ENCODE measurements around the gene UBE2S.

The UBE2S gene

DNA sequence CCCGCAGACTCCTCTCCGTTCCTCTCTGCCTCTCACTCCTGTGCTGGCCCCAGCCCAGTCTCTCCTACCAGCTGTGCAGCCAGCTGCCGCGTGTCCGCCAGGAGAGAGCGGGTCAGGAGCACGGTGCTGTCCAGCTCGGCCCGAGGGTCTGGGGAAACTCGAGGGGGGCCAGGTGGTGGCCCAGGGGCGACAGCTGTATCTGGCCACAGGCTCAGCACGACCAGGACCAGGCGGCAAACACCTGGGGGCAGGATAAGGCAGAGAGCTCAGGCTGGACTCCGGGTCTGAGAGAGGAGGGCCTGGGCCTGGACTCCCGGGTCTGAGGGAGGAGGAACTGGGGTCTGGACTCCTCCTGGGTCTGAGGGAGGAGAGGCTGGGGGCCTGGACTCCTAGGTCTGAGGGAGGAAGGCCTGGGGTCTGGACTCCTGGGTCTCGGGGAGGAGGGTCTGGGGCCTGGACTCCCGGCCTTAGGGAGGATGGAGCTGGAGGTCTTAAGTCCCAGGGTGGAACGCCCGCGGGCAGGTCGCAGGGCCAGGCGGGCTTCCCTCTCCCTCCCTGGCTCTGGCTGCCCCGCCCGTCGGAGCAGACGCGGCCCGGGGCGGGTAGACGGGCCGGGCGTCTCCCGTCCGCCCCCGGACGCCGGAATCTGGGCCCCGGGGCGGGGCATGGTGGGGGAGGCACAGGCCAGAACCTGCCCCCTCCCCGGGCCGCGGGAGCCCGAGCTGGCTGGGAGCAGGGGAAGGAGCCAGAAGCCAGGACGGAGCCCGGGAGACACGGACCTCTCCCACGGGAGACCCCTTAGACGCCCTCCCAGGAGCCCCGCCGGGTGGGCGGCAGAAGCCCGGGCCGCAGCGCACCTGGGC lies 38.7 kb downstream of the UBE2S start:
- H3K9me3 ChIP-seq (ENCODE audit: control insufficient read depth, low read length) = no peaks in the 10 kb centered on the region
- no peak overlapping the region for H3K27ac ChIP-seq (ENCODE audit: low read depth, low read length, severe bottlenecking)
- 15 to 28% methylated on average over 33 to 44 of the region's 54 CpGs for WGBS, 2 experiments (ENCODE audit: insufficient coverage in 2 of 2)
- peaks cover 29% of the 10 kb centered on the region for H3K4me1 ChIP-seq (ENCODE audit: control insufficient read depth, insufficient read depth, low read length, poor library complexity, severe bottlenecking)
- peaks cover 40% of the 10 kb centered on the region for H3K36me3 ChIP-seq (ENCODE audit: control insufficient read depth, insufficient read depth, low read length)
- H3K4me3 ChIP-seq (ENCODE audit: extremely low read depth, insufficient read depth, low read length, poor library complexity, severe bottlenecking) = peak overlapping the region; percentile 69

DNA sequence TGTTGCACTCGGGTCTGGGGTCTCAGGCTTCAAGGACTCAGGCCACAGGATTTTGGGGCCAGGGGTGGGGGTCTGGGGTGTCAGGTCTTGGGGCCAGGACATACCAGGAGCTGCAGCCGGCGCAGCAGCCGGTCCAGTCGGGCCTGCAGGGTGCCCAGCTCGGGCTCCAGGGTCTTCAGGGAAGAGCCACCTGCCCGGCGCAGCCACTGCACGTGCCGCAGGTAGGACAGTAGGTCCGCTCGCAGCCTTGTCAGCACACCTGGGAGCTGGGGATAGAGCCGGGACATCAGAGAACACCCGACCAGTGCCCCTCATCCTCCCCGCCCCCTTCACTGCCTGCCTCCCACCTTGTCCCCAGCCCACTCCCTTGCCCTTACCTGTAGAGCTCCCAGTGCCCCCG lies 39.5 kb downstream of the UBE2S start:
- Histone ChIP-seq H3K4me3 (ENCODE audit: extremely low read depth, insufficient read depth, low read length, poor library complexity, severe bottlenecking) (peak overlapping the region; percentile 69), H3K27ac (ENCODE audit: low read depth, low read length, severe bottlenecking) (no peak overlapping the region), H3K4me1 (ENCODE audit: control insufficient read depth, insufficient read depth, low read length, poor library complexity, severe bottlenecking) (peaks cover 24% of the 10 kb centered on the region), H3K9me3 (ENCODE audit: control insufficient read depth, low read length) (no peaks in the 10 kb centered on the region), H3K36me3 (ENCODE audit: control insufficient read depth, insufficient read depth, low read length) (peaks cover 40% of the 10 kb centered on the region)
- 88 to 96% methylated on average over 12 to 16 of the region's 16 CpGs for WGBS, 2 experiments (ENCODE audit: insufficient coverage in 2 of 2)

DNA sequence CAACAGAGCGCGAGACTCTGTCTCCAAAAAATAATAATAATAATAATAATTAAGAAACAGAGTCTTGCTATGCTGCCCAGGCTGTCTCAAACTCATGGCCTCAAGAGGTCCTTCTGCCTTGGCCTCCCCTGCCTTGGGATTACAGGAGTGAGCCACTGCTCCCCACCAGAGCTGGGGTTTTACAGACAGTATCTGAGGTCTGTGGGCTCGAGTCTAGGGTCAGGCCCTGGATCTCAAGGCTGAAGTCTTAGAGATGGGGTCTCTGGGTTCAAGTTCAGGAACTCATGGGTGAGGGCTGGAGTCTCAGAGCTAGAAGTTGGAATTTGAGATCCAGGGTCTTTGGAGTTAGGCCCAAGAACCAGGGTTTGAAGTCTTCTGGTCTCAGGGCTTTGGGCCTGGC lies 40.8 kb downstream of the UBE2S start:
- no peaks in the 10 kb centered on the region for H3K9me3 ChIP-seq (ENCODE audit: control insufficient read depth, low read length)
- peaks cover 17% of the 10 kb centered on the region for H3K4me1 ChIP-seq (ENCODE audit: control insufficient read depth, insufficient read depth, low read length, poor library complexity, severe bottlenecking)
- no peak overlapping the region for H3K4me3 ChIP-seq (ENCODE audit: extremely low read depth, insufficient read depth, low read length, poor library complexity, severe bottlenecking)
- peaks cover 40% of the 10 kb centered on the region for H3K36me3 ChIP-seq (ENCODE audit: control insufficient read depth, insufficient read depth, low read length)
- no peak overlapping the region for H3K27ac ChIP-seq (ENCODE audit: low read depth, low read length, severe bottlenecking)
- 100% methylated on average over 1 of the region's 3 CpGs for WGBS, 2 experiments (ENCODE audit: insufficient coverage in 2 of 2)

DNA sequence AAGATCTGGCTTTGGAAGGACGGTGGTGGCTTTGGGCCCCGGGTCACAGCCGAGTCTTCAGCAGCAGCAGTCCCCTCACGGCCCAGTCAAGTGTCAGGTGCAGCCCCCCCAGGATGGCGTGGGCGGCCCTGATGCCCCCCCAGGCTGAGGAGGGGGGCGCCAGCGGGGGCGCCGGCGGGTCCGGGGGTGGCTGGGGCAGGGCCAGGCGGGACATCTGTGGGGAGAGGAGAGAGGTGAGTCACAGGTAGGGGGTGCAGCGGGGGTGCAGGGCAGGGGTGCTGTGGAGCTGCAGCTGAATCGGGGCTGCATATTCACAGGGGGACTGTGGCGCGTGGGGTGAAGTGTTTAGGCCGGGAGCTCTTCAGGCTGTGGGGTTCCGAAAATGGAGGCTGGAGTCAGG lies 41.6 kb downstream of the UBE2S start:
- H3K9me3 ChIP-seq (ENCODE audit: control insufficient read depth, low read length) = no peaks in the 10 kb centered on the region
- peaks cover 12% of the 10 kb centered on the region for H3K4me1 ChIP-seq (ENCODE audit: control insufficient read depth, insufficient read depth, low read length, poor library complexity, severe bottlenecking)
- WGBS, 2 experiments (ENCODE audit: insufficient coverage in 2 of 2) = 93 to 97% methylated on average over 9 to 12 of the region's 19 CpGs
- no peak overlapping the region for H3K4me3 ChIP-seq (ENCODE audit: extremely low read depth, insufficient read depth, low read length, poor library complexity, severe bottlenecking)
- no peak overlapping the region for H3K27ac ChIP-seq (ENCODE audit: low read depth, low read length, severe bottlenecking)
- H3K36me3 ChIP-seq (ENCODE audit: control insufficient read depth, insufficient read depth, low read length) = peaks cover 40% of the 10 kb centered on the region

DNA sequence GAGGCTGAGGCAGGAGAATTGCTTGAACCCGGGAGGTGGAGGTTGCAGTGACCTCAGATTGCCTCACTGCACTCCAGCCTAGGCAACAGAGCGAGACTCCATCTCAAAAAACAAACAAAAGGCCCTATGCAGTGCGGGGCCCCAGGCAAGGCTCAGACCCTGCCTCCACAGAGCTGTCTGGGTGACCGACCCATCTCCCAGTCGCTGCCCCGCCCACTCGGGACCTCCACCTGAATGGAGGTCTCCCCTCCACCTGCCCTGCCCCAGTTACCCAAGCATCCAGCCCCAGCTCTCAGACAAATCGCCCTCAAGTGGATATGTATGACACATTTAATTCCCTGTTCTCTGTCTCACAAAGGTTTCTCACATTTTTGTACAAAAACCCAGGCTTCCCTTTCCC lies 42.3 kb downstream of the UBE2S start:
- Histone ChIP-seq H3K36me3 (ENCODE audit: control insufficient read depth, insufficient read depth, low read length) (peaks cover 40% of the 10 kb centered on the region), H3K9me3 (ENCODE audit: control insufficient read depth, low read length) (no peaks in the 10 kb centered on the region), H3K27ac (ENCODE audit: low read depth, low read length, severe bottlenecking) (no peak overlapping the region), H3K4me3 (ENCODE audit: extremely low read depth, insufficient read depth, low read length, poor library complexity, severe bottlenecking) (no peak overlapping the region), H3K4me1 (ENCODE audit: control insufficient read depth, insufficient read depth, low read length, poor library complexity, severe bottlenecking) (peaks cover 10% of the 10 kb centered on the region)
- 65 to 85% methylated on average over 5 to 8 of the region's 8 CpGs for WGBS, 2 experiments (ENCODE audit: insufficient coverage in 2 of 2)

DNA sequence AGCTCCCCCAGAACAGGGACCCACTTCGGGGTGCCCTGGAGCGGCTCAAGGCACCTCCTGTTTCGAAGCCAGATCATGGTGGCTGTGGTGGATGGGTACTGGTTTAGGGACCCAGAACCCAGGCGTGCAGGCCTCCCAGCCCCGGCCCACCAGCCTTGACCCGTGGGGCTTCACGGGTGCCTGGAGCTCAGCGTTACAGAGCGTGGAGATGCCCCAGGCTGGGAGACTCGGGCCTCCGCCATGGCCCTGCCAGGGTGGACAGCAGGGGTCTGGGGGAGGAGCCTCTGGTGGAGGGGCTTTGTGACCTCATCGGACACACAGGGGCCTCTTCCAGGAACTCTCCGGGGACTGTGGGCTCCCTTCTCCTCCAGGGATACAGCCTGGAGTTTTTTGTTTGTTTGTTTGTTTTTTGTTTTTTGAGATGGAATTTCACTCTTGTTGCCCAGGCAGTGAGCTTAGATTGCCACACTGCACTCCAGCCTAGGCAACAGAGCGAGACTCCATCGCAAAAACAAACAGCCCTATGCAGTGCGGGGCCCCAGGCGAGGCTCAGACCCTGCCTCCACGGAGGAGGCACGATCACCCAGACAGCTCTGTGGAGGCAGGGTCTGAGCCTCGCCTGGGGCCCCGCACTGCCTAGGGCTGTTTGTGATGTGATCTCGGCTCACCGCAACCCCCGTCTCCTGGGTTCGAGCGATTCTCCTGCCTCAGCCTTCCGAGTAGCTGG lies 44.4 kb downstream of the UBE2S start, which contains the start of gene GARIN5B:
GARIN5B (minus strand) TSS at position 271 of the 727 bp plus-strand sequence; CDS start at position 77, 194 bp downstream.
- 76 to 78% methylated on average over 25 to 26 of the region's 27 CpGs for WGBS, 2 experiments (ENCODE audit: insufficient coverage in 2 of 2)
- H3K4me3 ChIP-seq (ENCODE audit: extremely low read depth, insufficient read depth, low read length, poor library complexity, severe bottlenecking) = no peak within 1 kb of the TSS
- peaks cover 8% of the 10 kb centered on the region for H3K4me1 ChIP-seq (ENCODE audit: control insufficient read depth, insufficient read depth, low read length, poor library complexity, severe bottlenecking)
- H3K9me3 ChIP-seq (ENCODE audit: control insufficient read depth, low read length) = no peaks in the 10 kb centered on the region
- H3K36me3 ChIP-seq (ENCODE audit: control insufficient read depth, insufficient read depth, low read length) = peaks cover 38% of the 10 kb centered on the region
- no peak within 1 kb of the TSS for H3K27ac ChIP-seq (ENCODE audit: low read depth, low read length, severe bottlenecking)

DNA sequence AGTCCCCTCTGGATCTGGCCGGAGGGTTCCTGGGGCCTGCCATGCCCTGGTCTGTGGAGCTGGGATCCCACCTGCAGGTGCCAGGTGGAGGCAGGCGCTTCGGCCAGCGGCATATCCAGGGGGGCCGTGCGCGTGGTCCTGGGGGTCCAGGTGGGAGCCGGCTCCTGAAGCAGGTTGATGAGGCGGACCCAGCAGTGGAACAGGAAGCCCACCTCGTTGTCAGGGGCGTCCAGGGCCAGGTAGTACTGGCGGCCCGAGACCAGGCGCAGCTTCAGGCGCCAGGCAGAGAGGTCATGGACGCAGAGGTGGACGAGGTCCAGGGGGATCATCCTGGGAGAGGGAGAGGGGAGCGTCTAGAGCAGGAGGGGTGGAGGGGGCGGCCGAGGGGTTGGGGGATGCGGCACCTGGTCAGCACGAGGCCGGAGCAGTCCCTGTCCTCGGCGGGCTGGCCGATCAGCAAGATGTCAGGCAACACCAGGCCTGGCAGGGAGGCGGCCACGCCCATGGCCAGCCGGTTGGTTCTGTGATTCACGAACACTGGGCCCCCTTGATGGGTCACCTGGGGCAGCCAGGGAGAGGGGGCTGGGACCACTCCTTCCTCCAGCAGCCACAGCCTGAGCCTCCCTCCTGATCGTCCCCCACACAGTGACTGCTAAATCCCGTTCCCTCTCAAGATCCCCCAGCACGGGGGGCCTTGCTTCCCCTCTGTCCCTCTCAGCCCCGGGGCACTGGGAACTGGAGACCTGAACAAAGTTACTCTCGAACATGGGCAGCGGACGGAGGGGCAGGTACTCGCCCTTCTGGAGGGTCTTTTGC lies 45.2 kb downstream of the UBE2S start:
- H3K4me3 ChIP-seq (ENCODE audit: extremely low read depth, insufficient read depth, low read length, poor library complexity, severe bottlenecking) = no peak overlapping the region
- peaks cover 31% of the 10 kb centered on the region for H3K36me3 ChIP-seq (ENCODE audit: control insufficient read depth, insufficient read depth, low read length)
- H3K4me1 ChIP-seq (ENCODE audit: control insufficient read depth, insufficient read depth, low read length, poor library complexity, severe bottlenecking) = peaks cover 8% of the 10 kb centered on the region
- H3K27ac ChIP-seq (ENCODE audit: low read depth, low read length, severe bottlenecking) = no peak overlapping the region
- WGBS, 2 experiments (ENCODE audit: insufficient coverage in 2 of 2) = 80 to 87% methylated on average over 33 to 34 of the region's 38 CpGs
- H3K9me3 ChIP-seq (ENCODE audit: control insufficient read depth, low read length) = no peaks in the 10 kb centered on the region

DNA sequence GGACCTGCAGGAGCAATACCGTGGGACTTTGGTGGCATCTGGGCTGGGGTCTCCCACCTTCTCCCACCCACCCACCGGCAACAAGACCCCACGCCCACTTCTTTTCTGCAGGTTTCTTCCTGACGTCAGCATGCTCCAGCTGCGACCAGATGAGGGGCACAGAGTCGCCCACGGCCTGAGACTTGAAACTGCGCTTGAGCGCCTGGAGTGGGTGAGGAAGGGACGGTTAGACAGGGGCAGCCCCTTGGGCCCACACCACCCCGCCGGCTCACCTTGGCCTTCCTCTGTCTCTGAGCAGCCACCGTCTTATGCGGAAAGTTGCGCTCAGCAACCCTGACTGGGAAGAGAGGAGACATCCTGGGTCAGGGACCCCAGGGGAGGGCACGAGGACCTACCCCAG lies 46.7 kb downstream of the UBE2S start:
- peaks cover 8% of the 10 kb centered on the region for H3K4me1 ChIP-seq (ENCODE audit: control insufficient read depth, insufficient read depth, low read length, poor library complexity, severe bottlenecking)
- 87% methylated on average over 14 to 16 of the region's 16 CpGs for WGBS, 2 experiments (ENCODE audit: insufficient coverage in 2 of 2)
- peaks cover 17% of the 10 kb centered on the region for H3K36me3 ChIP-seq (ENCODE audit: control insufficient read depth, insufficient read depth, low read length)
- H3K9me3 ChIP-seq (ENCODE audit: control insufficient read depth, low read length) = no peaks in the 10 kb centered on the region
- H3K27ac ChIP-seq (ENCODE audit: low read depth, low read length, severe bottlenecking) = no peak overlapping the region
- H3K4me3 ChIP-seq (ENCODE audit: extremely low read depth, insufficient read depth, low read length, poor library complexity, severe bottlenecking) = no peak overlapping the region

DNA sequence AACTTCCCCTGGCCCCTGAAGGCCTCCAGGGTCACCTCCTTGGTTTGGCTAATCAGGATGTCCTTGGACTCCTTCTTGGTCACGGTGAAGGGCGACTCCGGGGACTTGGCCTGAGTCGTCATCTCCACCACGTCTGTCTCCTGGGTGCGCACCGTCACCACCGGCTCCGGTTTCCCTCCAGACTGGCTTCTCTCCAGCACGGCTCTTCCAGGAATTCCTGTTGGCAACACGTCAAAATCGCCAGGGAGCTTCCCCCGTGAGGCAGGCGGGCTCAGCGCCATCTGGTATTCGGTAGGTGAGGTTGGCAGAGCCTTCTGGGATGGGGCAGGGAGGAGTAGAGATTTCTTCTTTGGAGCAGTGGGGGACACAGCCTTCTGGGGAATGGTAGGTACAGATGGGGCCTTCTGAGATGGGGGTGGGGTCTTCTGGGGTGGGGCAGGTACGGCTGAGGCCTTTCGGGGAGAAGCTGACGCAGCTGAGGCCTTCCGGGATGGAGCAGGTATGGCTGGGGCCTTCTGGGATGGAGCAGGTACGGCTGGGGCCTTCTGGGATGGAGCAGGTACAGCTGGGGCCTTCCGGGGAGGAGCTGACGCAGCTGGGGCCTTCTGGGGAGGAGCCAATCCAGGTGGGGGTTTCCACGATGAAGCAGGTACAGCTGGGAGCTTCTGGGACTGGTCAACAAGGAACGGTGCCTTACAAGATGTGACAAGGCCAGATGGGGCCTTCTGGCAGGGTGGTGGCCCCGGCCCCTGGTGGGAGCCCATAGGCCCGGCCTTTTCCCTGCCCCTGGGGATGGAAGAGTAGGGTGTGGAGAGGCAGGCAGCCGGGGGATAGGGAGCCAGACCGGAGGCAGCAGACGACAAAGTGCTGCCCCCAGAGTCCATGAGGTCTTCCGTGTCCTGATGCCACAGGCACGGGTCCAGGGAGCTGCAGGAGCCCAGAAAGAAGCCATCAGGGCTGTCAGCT lies 48.4 kb downstream of the UBE2S start:
- Histone ChIP-seq H3K4me1 (ENCODE audit: control insufficient read depth, insufficient read depth, low read length, poor library complexity, severe bottlenecking) (peaks cover 8% of the 10 kb centered on the region), H3K4me3 (ENCODE audit: extremely low read depth, insufficient read depth, low read length, poor library complexity, severe bottlenecking) (no peak overlapping the region), H3K36me3 (ENCODE audit: control insufficient read depth, insufficient read depth, low read length) (peaks cover under 1% of the 10 kb centered on the region), H3K27ac (ENCODE audit: low read depth, low read length, severe bottlenecking) (no peak overlapping the region), H3K9me3 (ENCODE audit: control insufficient read depth, low read length) (no peaks in the 10 kb centered on the region)
- WGBS, 2 experiments (ENCODE audit: insufficient coverage in 2 of 2) = 86 to 92% methylated on average over 24 to 30 of the region's 32 CpGs
